GM23338 (cell line): ENCODE data around the gene HMCN2. TPM values are rescaled to one million over a fixed set of nuclear protein-coding genes. Genes with fewer than 3 reads are reported as not detected.

Source experiments
- ATAC-seq: fragments of 200-7000 bp; cut with Tn5 transposase; 3 replicates; pipeline ENCODE4 v1.9.1; 2020
- DNase-seq: peaks from one replicate; pipeline ENCODE4 v3.0.0-alpha.2; 2015; ENCODE audit warnings: low spot score
- H2AFZ ChIP-seq: fragments of 200-600 bp; sonication (generic); 2 replicates; pipeline ENCODE4 v1.8.0; 2016; ENCODE audit warnings: antibody characterized with exemption, mild to moderate bottlenecking, moderate library complexity
- H3F3A ChIP-seq: fragments of 200-600 bp; sonication (generic); replicated peaks from 2 replicates; pipeline ENCODE4 v1.8.0; 2017; ENCODE audit warnings: antibody characterized with exemption, mixed run types, low read depth
- H3K27ac ChIP-seq: fragments of 200-600 bp; sonication (generic); 2 replicates; pipeline ENCODE4 v1.6.1; 2016; ENCODE audit warnings: low read depth
- H3K27me3 ChIP-seq: fragments of 200-600 bp; sonication (generic); 2 replicates; pipeline ENCODE4 v1.8.0; 2016; ENCODE audit warnings: mild to moderate bottlenecking, mixed run types, moderate library complexity; ENCODE audit not compliant: insufficient read depth
- H3K36me3 ChIP-seq: fragments of 200-600 bp; sonication (generic); 2 replicates; pipeline ENCODE4 v1.8.0; 2016; ENCODE audit warnings: mild to moderate bottlenecking; ENCODE audit not compliant: insufficient read depth
- H3K4me1 ChIP-seq: fragments of 200-600 bp; sonication (generic); 2 replicates; pipeline ENCODE4 v1.8.0; 2016; ENCODE audit warnings: mild to moderate bottlenecking, moderate library complexity; ENCODE audit not compliant: insufficient read depth
- H3K4me2 ChIP-seq: fragments of 200-600 bp; sonication (generic); 2 replicates; pipeline ENCODE4 v1.7.1; 2017; ENCODE audit warnings: mixed run types
- H3K4me3 ChIP-seq: fragments of 200-600 bp; sonication (generic); 2 replicates; pipeline ENCODE4 v1.6.1; 2016; ENCODE audit warnings: mixed run types
- H3K79me2 ChIP-seq: fragments of 200-600 bp; sonication (generic); replicated peaks from 2 replicates; pipeline ENCODE4 v1.8.0; 2017; ENCODE audit warnings: mild to moderate bottlenecking; ENCODE audit not compliant: insufficient read depth
- H3K9me2 ChIP-seq: fragments of 200-600 bp; sonication (generic); 2 replicates; pipeline ENCODE4 v1.8.0; 2017; ENCODE audit not compliant: insufficient read depth
- H4K20me1 ChIP-seq: fragments of 200-600 bp; sonication (generic); replicated peaks from 2 replicates; pipeline ENCODE4 v1.8.0; 2017; ENCODE audit warnings: mild to moderate bottlenecking; ENCODE audit not compliant: insufficient read depth
- H3K27ac Mint-ChIP-seq: 2 replicates; pipeline ENCODE4 v1.8.0; 2020; ENCODE audit warnings: inconsistent platforms, mild to moderate bottlenecking, moderate library complexity, mixed read lengths
- H3K27me3 Mint-ChIP-seq: 3 replicates; pipeline ENCODE4 v1.8.0; 2022; ENCODE audit warnings: low read depth, mild to moderate bottlenecking, moderate library complexity, mixed read lengths, inconsistent platforms; ENCODE audit not compliant: insufficient read depth, poor library complexity
- H3K36me3 Mint-ChIP-seq: 3 replicates; pipeline ENCODE4 v1.8.0; 2021; ENCODE audit warnings: low read depth, mild to moderate bottlenecking, inconsistent platforms, moderate library complexity, mixed read lengths
- H3K4me1 Mint-ChIP-seq: 3 replicates; pipeline ENCODE4 v1.8.0; 2020; ENCODE audit warnings: mild to moderate bottlenecking, inconsistent platforms, mixed read lengths
- H3K4me3 Mint-ChIP-seq: 3 replicates; pipeline ENCODE4 v1.8.0; 2021; ENCODE audit warnings: moderate library complexity, mild to moderate bottlenecking, inconsistent platforms, mixed read lengths
- H3K9me3 Mint-ChIP-seq: 3 replicates; pipeline ENCODE4 v1.8.0; 2020; ENCODE audit warnings: moderate library complexity, mild to moderate bottlenecking, inconsistent platforms, mixed read lengths
- CREB1 ChIP-seq: fragments of 250-450 bp; sonication (Bioruptor Pico); IDR thresholded peaks from 2 replicates; pipeline ENCODE4 v1.5.0; 2020; ENCODE audit warnings: low read depth, mild to moderate bottlenecking, moderate library complexity
- EZH2 ChIP-seq: fragments of 200-600 bp; sonication (generic); IDR thresholded peaks from one replicate; pipeline ENCODE4 v1.8.0; 2017; ENCODE audit warnings: antibody characterized with exemption, mild to moderate bottlenecking, low read depth; ENCODE audit not compliant: unreplicated experiment
- JUNB ChIP-seq: IDR thresholded peaks from one replicate; pipeline ENCODE4 v1.6.1; 2016; ENCODE audit warnings: antibody characterized with exemption; ENCODE audit not compliant: unreplicated experiment
- POLR2AphosphoS5 ChIP-seq: IDR thresholded peaks from 2 replicates; pipeline ENCODE4 v1.6.1; 2016; ENCODE audit warnings: antibody characterized with exemption, low read depth
- REST ChIP-seq: IDR thresholded peaks from one replicate; pipeline ENCODE4 v1.6.1; 2018; ENCODE audit warnings: antibody characterized with exemption; ENCODE audit not compliant: unreplicated experiment
- STAT1 ChIP-seq: IDR thresholded peaks from one replicate; pipeline ENCODE4 v1.6.1; 2016; ENCODE audit warnings: antibody characterized with exemption; ENCODE audit not compliant: unreplicated experiment
- ZNF114 ChIP-seq: fragments of 250-450 bp; sonication (Bioruptor Pico); IDR thresholded peaks from 2 replicates; pipeline ENCODE4 v1.5.0; 2020; ENCODE audit warnings: mild to moderate bottlenecking, moderate library complexity
- polyA plus RNA-seq: library from polyadenylated mRNA; unstranded; fragments of >200 nt; fragmentation: Nextera tagmentation; extraction: Ambion mirVana; gene quantifications from 2 replicates; pipeline ENCODE4 v1.2.1, GENCODE V29; 2016
- total RNA-seq: library from RNA; depleted of rRNA; stranded (reverse); fragments of >200 nt; shearing (Covaris generic); gene quantifications from 2 replicates; pipeline ENCODE4 v1.2.3, GENCODE V29; 2014
- TF ChIP-seq, protein P1 (sequence below): fragments of 250-450 bp; sonication (Bioruptor Pico); IDR thresholded peaks from 2 replicates; pipeline ENCODE4 v1.5.0; 2020; ENCODE audit warnings: mild to moderate bottlenecking, moderate library complexity

HMCN2 gene
- total and polyA plus RNA-seq, 2 experiments from 2014 or later = 1.3 to 4.7 TPM

GRCh38 chr9:130336885-130337284, 71.3 kb downstream of the HMCN2 start (continued):
- TF ChIP-seq, protein P1, sequence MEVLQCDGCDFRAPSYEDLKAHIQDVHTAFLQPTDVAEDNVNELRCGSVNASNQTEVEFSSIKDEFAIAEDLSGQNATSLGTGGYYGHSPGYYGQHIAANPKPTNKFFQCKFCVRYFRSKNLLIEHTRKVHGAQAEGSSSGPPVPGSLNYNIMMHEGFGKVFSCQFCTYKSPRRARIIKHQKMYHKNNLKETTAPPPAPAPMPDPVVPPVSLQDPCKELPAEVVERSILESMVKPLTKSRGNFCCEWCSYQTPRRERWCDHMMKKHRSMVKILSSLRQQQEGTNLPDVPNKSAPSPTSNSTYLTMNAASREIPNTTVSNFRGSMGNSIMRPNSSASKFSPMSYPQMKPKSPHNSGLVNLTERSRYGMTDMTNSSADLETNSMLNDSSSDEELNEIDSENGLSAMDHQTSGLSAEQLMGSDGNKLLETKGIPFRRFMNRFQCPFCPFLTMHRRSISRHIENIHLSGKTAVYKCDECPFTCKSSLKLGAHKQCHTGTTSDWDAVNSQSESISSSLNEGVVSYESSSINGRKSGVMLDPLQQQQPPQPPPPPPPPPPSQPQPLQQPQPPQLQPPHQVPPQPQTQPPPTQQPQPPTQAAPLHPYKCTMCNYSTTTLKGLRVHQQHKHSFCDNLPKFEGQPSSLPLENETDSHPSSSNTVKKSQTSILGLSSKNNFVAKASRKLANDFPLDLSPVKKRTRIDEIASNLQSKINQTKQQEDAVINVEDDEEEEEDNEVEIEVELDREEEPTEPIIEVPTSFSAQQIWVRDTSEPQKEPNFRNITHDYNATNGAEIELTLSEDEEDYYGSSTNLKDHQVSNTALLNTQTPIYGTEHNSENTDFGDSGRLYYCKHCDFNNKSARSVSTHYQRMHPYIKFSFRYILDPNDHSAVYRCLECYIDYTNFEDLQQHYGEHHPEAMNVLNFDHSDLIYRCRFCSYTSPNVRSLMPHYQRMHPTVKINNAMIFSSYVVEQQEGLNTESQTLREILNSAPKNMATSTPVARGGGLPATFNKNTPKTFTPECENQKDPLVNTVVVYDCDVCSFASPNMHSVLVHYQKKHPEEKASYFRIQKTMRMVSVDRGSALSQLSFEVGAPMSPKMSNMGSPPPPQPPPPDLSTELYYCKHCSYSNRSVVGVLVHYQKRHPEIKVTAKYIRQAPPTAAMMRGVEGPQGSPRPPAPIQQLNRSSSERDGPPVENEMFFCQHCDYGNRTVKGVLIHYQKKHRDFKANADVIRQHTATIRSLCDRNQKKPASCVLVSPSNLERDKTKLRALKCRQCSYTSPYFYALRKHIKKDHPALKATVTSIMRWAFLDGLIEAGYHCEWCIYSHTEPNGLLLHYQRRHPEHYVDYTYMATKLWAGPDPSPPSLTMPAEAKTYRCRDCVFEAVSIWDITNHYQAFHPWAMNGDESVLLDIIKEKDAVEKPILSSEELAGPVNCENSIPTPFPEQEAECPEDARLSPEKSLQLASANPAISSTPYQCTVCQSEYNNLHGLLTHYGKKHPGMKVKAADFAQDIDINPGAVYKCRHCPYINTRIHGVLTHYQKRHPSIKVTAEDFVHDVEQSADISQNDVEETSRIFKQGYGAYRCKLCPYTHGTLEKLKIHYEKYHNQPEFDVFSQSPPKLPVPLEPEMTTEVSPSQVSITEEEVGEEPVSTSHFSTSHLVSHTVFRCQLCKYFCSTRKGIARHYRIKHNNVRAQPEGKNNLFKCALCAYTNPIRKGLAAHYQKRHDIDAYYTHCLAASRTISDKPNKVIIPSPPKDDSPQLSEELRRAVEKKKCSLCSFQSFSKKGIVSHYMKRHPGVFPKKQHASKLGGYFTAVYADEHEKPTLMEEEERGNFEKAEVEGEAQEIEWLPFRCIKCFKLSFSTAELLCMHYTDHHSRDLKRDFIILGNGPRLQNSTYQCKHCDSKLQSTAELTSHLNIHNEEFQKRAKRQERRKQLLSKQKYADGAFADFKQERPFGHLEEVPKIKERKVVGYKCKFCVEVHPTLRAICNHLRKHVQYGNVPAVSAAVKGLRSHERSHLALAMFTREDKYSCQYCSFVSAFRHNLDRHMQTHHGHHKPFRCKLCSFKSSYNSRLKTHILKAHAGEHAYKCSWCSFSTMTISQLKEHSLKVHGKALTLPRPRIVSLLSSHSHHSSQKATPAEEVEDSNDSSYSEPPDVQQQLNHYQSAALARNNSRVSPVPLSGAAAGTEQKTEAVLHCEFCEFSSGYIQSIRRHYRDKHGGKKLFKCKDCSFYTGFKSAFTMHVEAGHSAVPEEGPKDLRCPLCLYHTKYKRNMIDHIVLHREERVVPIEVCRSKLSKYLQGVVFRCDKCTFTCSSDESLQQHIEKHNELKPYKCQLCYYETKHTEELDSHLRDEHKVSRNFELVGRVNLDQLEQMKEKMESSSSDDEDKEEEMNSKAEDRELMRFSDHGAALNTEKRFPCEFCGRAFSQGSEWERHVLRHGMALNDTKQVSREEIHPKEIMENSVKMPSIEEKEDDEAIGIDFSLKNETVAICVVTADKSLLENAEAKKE = no peak
- TF ChIP-seq CREB1 (no peak), POLR2AphosphoS5 (no peak), JUNB (no peak), EZH2 (no peak), REST (no peak)

- Histone ChIP-seq H3K4me2 (no peak overlapping the region), H3K4me3 (no peak overlapping the region), H3F3A (no peaks in the 10 kb centered on the region), H3K27me3 (no peaks in the 10 kb centered on the region), H3K79me2 (no peaks in the 10 kb centered on the region), H2AFZ (no peak overlapping the region), H4K20me1 (no peaks in the 10 kb centered on the region), H3K4me1 (no peaks in the 10 kb centered on the region), H3K9me2 (no peaks in the 10 kb centered on the region), H3K36me3 (no peaks in the 10 kb centered on the region), H3K27ac (no peak overlapping the region)
- Mint-ChIP-seq H3K27me3 (peaks cover 10% of the 10 kb centered on the region), H3K4me3 (no peak overlapping the region), H3K4me1 (no peaks in the 10 kb centered on the region), H3K9me3 (no peaks in the 10 kb centered on the region), H3K27ac (no peak overlapping the region), H3K36me3 (no peaks in the 10 kb centered on the region)
- ATAC-seq (no peak), DNase-seq (no peak)
- TF ChIP-seq REST = no peak
- no peak for TF ChIP-seq CREB1
- TF ChIP-seq JUNB = no peak
- no peak for TF ChIP-seq ZNF114 (CRISPR knock-in tag)
- no peak for TF ChIP-seq STAT1
Measured at GRCh38 chr9:130337318-130337717, 71.8 kb downstream of the HMCN2 start.
